ENCODE data around the gene ZDHHC19. TPM values are rescaled to one million over a fixed set of nuclear protein-coding genes. Genes with fewer than 3 reads are reported as not detected.
"Not testable (repeated sequence)": the region's sequence is repeated elsewhere in the genome, so short reads cannot be mapped to it uniquely, and the experiment has no call there.

Gene ZDHHC19
- total and polyA plus RNA-seq, 2 donors from 2014 or later: 0.57 to 0.92 TPM

DNA sequence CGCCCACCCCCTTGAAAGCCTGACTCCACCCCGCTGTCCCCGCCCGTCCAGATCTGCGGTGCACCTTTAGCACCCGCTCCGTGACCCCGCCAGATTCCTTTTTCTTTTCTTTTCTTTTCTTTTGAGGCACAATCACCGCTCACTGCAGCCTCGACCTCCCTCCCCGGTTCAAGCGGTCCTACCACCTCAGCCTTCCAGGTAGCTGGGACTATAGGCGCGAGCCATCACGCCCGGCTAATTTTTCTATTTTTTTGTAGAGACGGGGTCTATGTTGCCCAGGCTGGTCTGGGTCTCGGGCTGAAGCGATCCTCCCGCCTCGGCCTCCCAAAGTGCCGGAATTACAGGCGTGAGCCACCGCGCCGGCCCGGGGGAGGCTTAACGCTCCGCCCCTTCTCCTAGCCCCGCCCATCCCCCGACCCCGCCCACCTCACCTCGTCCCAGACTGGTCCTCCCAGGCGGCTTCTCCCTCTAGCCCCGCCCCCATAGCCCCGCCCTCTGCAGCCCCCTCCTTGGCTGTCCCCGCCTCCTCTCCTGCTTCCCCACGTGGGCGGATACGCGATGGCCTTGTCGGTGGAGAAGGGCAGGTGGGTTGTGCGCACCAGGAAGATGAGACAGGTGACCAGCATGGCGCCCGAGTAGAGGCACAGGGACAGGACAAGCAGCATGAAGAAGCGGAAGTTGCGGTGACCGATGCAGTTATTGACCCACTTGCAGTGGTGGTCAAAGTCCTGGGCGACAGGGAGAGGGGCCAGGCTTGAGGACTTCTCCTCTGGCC is 3.2 kb downstream of the ZDHHC19 start:
- no peaks in the 10 kb centered on the region for H3K9me3 ChIP-seq (ENCODE audit: control insufficient read depth in 2 of 3, insufficient read depth in 1 of 3, low read length in 3 of 3)
- no peaks in the 10 kb centered on the region for H3K4me1 ChIP-seq (ENCODE audit: control insufficient read depth in 2 of 3, insufficient read depth in 2 of 3, low read depth in 1 of 3, low read length in 3 of 3)
- intact Hi-C loops (cut with DNase I): no loop called here
- H3K9ac ChIP-seq (ENCODE audit: low read length in 3 of 3): no peak overlapping the region
- FAIRE-seq: no peak
- no peaks in the 10 kb centered on the region for H3K36me3 ChIP-seq (ENCODE audit: control insufficient read depth in 2 of 3, insufficient read depth in 3 of 3, low read length in 3 of 3)
- H3K27me3 ChIP-seq (ENCODE audit: control insufficient read depth, insufficient read depth, low read length): no peaks in the 10 kb centered on the region
- no peak overlapping the region for H3K4me3 ChIP-seq (ENCODE audit: low read length in 3 of 3)
- TF ChIP-seq, protein P1, sequence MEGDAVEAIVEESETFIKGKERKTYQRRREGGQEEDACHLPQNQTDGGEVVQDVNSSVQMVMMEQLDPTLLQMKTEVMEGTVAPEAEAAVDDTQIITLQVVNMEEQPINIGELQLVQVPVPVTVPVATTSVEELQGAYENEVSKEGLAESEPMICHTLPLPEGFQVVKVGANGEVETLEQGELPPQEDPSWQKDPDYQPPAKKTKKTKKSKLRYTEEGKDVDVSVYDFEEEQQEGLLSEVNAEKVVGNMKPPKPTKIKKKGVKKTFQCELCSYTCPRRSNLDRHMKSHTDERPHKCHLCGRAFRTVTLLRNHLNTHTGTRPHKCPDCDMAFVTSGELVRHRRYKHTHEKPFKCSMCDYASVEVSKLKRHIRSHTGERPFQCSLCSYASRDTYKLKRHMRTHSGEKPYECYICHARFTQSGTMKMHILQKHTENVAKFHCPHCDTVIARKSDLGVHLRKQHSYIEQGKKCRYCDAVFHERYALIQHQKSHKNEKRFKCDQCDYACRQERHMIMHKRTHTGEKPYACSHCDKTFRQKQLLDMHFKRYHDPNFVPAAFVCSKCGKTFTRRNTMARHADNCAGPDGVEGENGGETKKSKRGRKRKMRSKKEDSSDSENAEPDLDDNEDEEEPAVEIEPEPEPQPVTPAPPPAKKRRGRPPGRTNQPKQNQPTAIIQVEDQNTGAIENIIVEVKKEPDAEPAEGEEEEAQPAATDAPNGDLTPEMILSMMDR (IDR thresholded peaks at IDR 0.05; ENCODE audit: borderline replicate concordance, extremely low read depth, insufficient read depth): no peak
- H3K27ac ChIP-seq (ENCODE audit: low read depth in 2 of 2, low read length in 2 of 2): no peak overlapping the region
- DNase-seq: peak in 2 of 5 donors; percentile 77 to 84

DNA sequence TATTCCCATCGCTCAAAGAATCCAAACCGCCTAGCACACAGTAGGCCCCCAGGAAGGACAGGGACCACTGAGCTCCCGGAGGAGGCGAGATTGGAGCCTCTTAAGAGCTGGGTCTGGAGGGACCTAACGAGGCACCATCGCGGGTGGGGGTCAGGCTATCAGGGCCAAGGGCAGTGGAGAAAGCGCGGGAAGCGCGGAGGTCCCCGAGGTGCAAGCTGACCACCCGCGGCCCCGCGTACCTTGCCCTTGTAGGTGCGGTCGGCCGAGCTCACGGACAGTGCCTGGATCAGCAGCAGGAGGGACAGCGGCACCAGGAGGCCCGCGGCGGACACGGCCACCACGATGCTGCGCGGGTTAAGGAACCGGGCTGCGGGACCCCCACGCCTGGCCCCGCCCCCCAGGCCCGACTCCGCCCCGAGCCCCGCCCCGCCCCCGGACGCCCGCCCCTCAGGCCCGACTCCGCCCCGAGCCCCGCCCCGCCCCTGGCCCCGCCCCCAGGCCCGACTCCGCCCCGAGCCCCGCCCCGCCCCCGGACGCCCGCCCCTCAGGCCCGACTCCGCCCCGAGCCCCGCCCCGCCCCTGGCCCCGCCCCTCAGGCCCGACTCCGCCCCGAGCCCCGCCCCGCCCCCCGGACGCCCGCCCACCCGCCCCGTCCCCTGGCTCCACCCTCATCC is 3.9 kb downstream of the ZDHHC19 start:
- no peaks in the 10 kb centered on the region for H3K9me3 ChIP-seq (ENCODE audit: control insufficient read depth in 2 of 3, insufficient read depth in 1 of 3, low read length in 3 of 3)
- H3K4me3 ChIP-seq (ENCODE audit: low read length in 3 of 3): peak overlapping the region in 2 of 3 donors; percentile 18 to 39
- FAIRE-seq (no peak), DNase-seq (peak in 2 of 5 donors; percentile 82 to 85)
- no peaks in the 10 kb centered on the region for H3K4me1 ChIP-seq (ENCODE audit: control insufficient read depth in 2 of 3, insufficient read depth in 2 of 3, low read depth in 1 of 3, low read length in 3 of 3)
- H3K36me3 ChIP-seq (ENCODE audit: control insufficient read depth in 2 of 3, insufficient read depth in 3 of 3, low read length in 3 of 3): no peaks in the 10 kb centered on the region
- intact Hi-C loops (cut with DNase I): no loop called here
- no peaks in the 10 kb centered on the region for H3K27me3 ChIP-seq (ENCODE audit: control insufficient read depth, insufficient read depth, low read length)
- TF ChIP-seq, protein P1 (IDR thresholded peaks at IDR 0.05; ENCODE audit: borderline replicate concordance, extremely low read depth, insufficient read depth): no peak
- no peak overlapping the region for H3K9ac ChIP-seq (ENCODE audit: low read length in 3 of 3)
- H3K27ac ChIP-seq (ENCODE audit: low read depth in 2 of 2, low read length in 2 of 2): no peak overlapping the region

DNA sequence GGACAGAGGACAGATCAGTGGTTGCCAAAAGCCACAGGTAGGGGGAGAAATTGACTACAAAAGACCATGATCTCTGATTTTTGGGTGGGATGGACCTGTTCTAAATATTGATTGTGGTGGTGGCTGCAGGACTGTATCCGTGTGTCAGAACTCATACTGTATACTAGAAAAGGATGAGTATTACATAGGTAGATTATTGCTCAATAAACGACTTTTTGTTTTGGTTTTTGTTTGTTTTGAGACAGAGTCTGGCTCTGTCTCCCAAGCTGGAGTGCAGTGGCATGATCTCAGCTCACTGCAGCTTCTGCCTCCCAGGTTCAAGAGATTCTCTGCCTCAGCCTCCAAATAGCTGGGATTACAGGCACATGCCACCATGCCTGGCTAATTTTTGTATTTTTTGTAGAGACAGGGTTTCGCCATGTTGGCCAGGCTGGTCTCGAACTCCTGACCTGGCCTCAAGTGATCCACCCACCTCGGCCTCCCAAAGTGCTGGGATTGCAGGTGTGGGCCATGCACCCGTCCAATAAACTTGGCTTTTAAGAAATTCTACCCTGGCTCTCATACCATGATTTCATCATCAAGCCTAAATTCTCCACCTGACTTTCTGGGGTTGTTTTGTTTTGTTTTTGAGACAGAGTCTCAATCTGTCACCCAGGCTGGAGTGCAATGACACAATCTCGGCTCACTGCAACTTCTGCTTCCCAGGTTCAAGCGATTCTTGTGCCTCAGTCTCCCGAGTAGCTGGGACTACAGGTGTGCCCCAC is 5.6 kb downstream of the ZDHHC19 start:
- H3K27ac ChIP-seq (ENCODE audit: low read depth in 2 of 2, low read length in 2 of 2); H3K27me3 ChIP-seq (ENCODE audit: control insufficient read depth, insufficient read depth, low read length); H3K9me3 ChIP-seq (ENCODE audit: control insufficient read depth in 2 of 3, insufficient read depth in 1 of 3, low read length in 3 of 3); H3K9ac ChIP-seq (ENCODE audit: low read length in 3 of 3); H3K4me1 ChIP-seq (ENCODE audit: control insufficient read depth in 2 of 3, insufficient read depth in 2 of 3, low read depth in 1 of 3, low read length in 3 of 3); intact Hi-C loops (cut with DNase I); FAIRE-seq; H3K4me3 ChIP-seq (ENCODE audit: low read length in 3 of 3); H3K36me3 ChIP-seq (ENCODE audit: control insufficient read depth in 2 of 3, insufficient read depth in 3 of 3, low read length in 3 of 3); DNase-seq: not testable (repeated sequence)

DNA sequence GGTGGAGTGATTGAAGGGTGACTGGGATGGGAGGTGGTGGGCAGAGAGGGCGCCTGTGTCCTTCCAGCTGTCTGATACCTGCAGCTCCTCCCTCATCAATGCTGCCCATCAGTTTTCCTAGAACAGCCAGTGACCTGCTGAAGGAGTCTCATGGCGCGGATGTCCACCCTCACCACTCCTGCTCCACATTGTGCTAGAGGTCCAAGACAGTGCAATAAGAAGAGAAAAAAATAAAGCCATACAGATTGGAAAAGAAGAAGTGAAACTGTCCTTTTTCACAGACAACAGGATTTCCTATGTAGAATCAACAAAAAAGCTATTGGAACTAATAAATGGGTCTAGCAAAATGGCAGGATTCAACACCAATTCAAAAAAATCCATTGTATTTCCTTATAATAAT is 7.4 kb downstream of the ZDHHC19 start:
- TF ChIP-seq, protein P1 (IDR thresholded peaks at IDR 0.05; ENCODE audit: borderline replicate concordance, extremely low read depth, insufficient read depth): no peak
- H3K9ac ChIP-seq (ENCODE audit: low read length in 3 of 3): no peak overlapping the region
- no peak for FAIRE-seq
- no peaks in the 10 kb centered on the region for H3K9me3 ChIP-seq (ENCODE audit: control insufficient read depth in 2 of 3, insufficient read depth in 1 of 3, low read length in 3 of 3)
- H3K36me3 ChIP-seq (ENCODE audit: control insufficient read depth in 2 of 3, insufficient read depth in 3 of 3, low read length in 3 of 3): no peaks in the 10 kb centered on the region
- intact Hi-C loops (cut with DNase I): no loop called here
- no peak for DNase-seq
- H3K4me1 ChIP-seq (ENCODE audit: control insufficient read depth in 2 of 3, insufficient read depth in 2 of 3, low read depth in 1 of 3, low read length in 3 of 3): no peaks in the 10 kb centered on the region
- no peaks in the 10 kb centered on the region for H3K27me3 ChIP-seq (ENCODE audit: control insufficient read depth, insufficient read depth, low read length)
- H3K4me3 ChIP-seq (ENCODE audit: low read length in 3 of 3): no peak overlapping the region
- no peak overlapping the region for H3K27ac ChIP-seq (ENCODE audit: low read depth in 2 of 2, low read length in 2 of 2)

All from kidney (tissue), 14 donors.